NCI-H526 treated with DMSO at 0.1 percent for 48 hours (cell line): ENCODE data around the gene GUCY1A1.

ENCODE experiments used
- DNase-seq: peaks from one replicate; lab custom pipeline; 2025; lab: John Stamatoyannopoulos, UW

Gene GUCY1A1

GRCh38 chr4:155692361-155692760, 25.7 kb downstream of the GUCY1A1 start:
- no peak for DNase-seq

DNA sequence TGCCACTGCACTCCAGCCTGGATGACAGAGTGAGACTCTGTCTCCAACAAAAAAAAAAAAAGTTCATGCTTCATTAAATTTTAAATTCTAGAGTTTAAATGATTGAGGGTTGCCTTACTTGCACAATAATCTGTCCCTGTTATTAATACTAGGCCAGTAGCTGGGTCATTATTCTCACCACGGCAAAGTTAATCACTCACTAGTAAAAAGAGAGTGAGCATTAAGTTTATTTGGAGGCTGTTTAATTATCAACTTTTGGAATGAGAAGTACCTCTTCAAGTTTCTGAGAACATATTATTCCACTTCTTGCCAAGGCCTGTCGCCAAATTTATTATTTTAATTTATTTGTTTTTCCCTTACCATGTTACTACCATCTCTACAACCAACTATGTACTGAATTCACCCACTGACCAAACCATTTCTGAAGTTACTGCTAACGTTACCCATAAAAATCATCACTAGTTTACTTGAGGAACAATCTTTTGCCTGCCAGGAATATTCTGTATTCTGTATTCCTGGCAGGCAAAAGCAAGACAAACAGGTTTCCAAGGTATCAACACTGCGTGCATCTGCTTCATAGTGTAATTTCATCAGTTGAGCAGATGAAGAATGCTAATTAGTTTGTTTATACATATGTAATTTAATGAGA, 26.5 kb downstream of the GUCY1A1 start:
- DNase-seq = no peak

DNA sequence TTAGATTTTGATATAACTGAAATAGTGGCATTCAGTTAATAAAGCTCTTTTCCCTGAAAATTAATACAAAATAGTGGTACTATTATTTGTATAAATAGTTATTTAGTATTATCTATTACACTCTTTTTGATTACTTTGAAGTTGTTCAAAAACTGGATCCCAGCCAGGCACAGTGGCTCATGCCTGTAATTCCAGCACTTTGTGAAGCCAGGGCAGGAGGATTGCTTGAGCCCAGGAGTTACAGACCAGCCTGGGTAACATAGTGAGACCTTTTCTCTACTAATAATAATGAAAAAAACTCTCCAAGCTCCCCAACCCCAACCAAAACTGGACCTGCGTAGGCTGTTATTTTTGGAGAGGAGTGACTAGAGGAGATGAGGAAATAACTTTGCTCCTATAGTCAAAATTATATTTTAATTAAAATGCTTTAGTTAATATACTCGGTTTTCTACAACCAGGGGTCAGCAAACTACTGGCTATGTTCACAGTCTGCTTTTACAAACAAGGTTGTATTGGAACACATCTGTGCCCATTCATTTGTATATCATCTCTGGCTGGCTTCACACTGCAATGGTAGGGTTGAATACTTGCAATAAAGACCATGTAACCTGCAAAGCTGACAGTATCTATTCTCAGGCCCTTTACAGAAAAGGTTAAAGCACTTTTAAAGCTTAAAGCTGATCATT, 27.6 kb downstream of the GUCY1A1 start:
- no peak for DNase-seq

DNA sequence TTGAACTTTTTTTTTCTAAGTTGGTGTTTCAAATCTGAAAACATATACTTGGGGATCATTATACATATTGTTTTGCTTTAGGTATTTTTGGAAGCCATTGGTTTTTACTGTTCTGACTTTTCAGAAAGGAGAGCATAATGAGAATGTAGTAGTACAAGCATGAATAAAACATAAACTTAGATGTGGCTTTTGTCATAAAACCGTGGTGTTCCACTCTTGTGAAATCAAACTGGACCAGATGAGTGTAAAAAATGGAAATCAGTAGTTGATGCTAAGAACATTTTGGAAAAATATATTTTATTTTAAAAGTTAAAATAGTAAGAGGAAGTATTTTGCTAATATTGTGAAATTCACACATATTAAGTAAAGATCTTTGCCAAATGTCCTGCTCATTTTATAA, 29.6 kb downstream of the GUCY1A1 start:
- DNase-seq = no peak

- DNase-seq = no peak
These were observed 30.1 kb downstream of the GUCY1A1 start for GRCh38 chr4:155696726-155697125.

GRCh38 chr4:155701827-155702226, 35.2 kb downstream of the GUCY1A1 start:
- no peak for DNase-seq

- no peak for DNase-seq
These were observed 37.0 kb downstream of the GUCY1A1 start for GRCh38 chr4:155703486-155704247.

GRCh38 chr4:155704841-155705404, 38.3 kb downstream of the GUCY1A1 start:
- no peak for DNase-seq

DNA sequence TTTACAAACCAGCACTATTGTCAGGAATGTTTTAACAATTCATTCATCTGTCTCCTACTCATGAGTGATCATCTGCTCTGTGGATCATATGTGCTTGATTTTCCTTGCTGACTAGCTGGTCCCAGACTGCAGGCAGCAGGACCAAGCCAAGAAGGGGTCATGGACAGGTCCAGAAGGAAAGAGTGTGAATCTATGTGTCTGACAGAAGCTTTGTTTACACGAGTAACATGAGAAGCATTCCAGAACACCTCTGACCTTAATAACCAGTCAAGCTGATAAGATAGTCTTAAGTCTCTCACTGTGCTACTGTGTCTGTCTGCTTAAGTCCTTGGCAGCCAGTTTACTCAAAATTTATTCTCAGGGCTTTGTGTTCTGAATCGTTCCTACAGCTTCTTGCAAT, 39.0 kb downstream of the GUCY1A1 start:
- no peak for DNase-seq

- no peak for DNase-seq
These were observed 39.5 kb downstream of the GUCY1A1 start for GRCh38 chr4:155706147-155706546.

DNA sequence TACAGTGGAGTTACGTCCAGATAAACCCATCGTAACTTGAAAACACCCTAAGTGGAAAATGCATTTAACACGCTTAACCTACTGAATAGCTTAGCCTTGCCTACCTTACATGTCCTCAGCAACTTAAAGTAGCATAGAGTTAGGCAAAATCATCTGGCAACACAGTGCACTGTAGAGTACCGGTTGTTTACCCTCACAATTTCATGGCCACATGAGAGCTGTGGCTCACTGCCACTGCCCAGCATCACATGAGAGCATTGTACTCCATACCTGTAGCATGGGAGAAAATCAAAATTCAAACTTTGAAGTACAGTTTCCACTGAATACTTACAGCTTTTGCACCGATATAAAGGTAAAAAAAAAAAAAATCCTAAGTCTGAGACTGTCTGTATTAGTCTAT, 40.6 kb downstream of the GUCY1A1 start:
- no peak for DNase-seq

GRCh38 chr4:155708782-155709181, 42.1 kb downstream of the GUCY1A1 start:
- DNase-seq = no peak

DNA sequence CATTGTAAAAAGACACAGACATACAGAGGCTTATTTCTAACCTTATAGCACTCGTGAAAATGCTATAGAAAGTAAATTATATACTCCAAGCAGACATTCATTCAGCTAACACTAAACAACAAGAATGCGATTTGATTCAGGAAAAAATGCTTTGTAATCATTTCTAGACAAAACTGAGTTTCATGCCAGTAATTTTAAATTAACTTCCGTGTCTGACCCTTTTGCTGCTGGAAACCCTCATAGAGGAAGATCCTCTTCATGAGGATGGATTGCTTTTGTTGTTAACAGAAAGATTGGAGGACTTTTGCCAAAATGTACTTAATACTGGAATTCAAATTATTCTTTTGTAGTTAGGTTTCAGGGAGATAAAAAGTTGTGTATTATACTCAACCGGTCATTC, 43.3 kb downstream of the GUCY1A1 start:
- no peak for DNase-seq

DNA sequence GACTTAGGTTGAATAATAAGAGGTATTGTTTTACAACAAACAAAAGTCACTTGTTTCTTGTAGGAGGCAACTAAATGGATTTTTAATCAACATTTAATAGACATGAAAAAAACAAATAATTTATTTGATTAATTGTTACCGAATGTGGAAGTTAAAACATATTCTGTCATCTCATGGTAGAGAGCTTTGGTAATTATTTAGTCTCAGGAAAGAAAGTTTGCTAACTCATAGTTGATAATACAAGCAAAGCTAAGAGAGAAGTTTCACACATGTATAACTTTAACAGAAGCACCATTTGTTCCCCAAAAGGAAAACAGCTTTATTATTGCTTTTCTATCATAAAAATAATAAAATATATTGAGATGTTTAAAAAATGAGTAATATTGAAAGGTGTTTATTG, 44.9 kb downstream of the GUCY1A1 start:
- DNase-seq = no peak

- DNase-seq = no peak
These were observed 46.2 kb downstream of the GUCY1A1 start for GRCh38 chr4:155712846-155713245.

GRCh38 chr4:155713911-155714310, 47.3 kb downstream of the GUCY1A1 start:
- DNase-seq = no peak

GRCh38 chr4:155722336-155722735, 55.7 kb downstream of the GUCY1A1 start:
- DNase-seq = no peak

GRCh38 chr4:155722816-155723499, 56.3 kb downstream of the GUCY1A1 start:
- DNase-seq = no peak

GRCh38 chr4:155724731-155725130, 58.1 kb downstream of the GUCY1A1 start:
- no peak for DNase-seq

- peak; percentile 22 for DNase-seq
These were observed 67.4 kb downstream of the GUCY1A1 start for GRCh38 chr4:155734065-155734464.

DNA sequence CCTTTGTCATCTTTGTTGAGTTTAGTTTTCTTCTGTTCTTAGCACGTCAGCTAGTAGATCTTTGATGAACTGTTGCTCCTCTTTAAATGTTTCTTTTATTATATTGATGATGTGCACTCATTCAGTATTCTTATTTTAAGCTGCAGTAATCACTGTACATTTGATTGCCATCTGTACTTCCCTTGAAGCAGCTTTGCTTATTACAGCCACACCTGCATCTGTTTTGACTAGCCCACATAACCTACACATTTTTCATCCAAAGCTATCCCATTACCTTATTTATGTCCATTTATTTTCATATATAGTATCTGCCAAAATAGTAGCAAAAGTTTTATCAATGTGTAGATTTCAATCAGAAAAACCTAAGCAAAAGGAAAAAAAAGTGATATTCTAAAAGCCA, 68.3 kb downstream of the GUCY1A1 start:
- no peak for DNase-seq

GRCh38 chr4:155735496-155735895, 68.8 kb downstream of the GUCY1A1 start:
- DNase-seq = no peak
